ENCODE results near the gene EGFL7.
"Not testable (repeated sequence)": the region's sequence is repeated elsewhere in the genome, so short reads cannot be mapped to it uniquely, and the experiment has no call there.

EGFL7 gene

GRCh38 chr9:136631038-136632000 lies 31.4 kb upstream of the EGFL7 start:
- peak; percentile 72 to 80 (median 75) for TF ChIP-seq CTCF (IDR thresholded peaks at IDR 0.05; ENCODE audit: unreplicated experiment in 3 of 3)
- Mint-ChIP-seq H3K36me3 (ENCODE audit: low read depth) (no peaks in the 10 kb centered on the region), H3K4me1 (peaks cover 16% of the 10 kb centered on the region), H3K9me3 (no peaks in the 10 kb centered on the region), H3K27me3 (ENCODE audit: low read depth) (peaks cover 12% of the 10 kb centered on the region), H3K27ac (no peak overlapping the region), H3K4me3 (no peak overlapping the region)

GRCh38 chr9:136632072-136632471 lies 30.6 kb upstream of the EGFL7 start:
- not testable (repeated sequence) for H3K36me3 Mint-ChIP-seq (ENCODE audit: low read depth); H3K9me3 Mint-ChIP-seq; H3K27ac Mint-ChIP-seq; H3K4me3 Mint-ChIP-seq
- Mint-ChIP-seq H3K4me1 (peaks cover 16% of the 10 kb centered on the region), H3K27me3 (ENCODE audit: low read depth) (peaks cover 12% of the 10 kb centered on the region)

- H3K9me3 Mint-ChIP-seq; H3K27me3 Mint-ChIP-seq (ENCODE audit: low read depth); H3K4me3 Mint-ChIP-seq; H3K36me3 Mint-ChIP-seq (ENCODE audit: low read depth); H3K27ac Mint-ChIP-seq: not testable (repeated sequence)
- H3K4me1 Mint-ChIP-seq = peaks cover 12% of the 10 kb centered on the region
Observed at GRCh38 chr9:136632491-136633106, 30.1 kb upstream of the EGFL7 start.

DNA sequence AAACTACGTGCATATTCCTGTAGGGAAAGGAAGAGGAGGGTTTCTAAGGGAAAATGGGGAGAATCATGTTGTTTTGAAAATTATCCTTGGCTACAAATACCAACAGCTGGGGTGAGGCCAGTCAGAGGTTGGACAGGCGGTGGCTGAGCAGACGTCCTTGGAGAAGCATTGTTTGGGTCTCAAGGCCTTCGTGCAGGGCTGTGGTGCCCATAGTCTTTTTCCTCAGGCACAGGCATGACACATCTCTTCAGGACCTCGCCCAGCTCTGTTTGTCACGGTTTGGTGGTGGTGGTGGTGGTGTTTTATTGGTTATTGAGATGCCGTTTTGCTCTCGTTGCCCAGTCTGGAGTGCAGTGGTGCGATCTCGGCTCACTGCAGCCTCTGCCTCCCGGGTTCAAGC lies 27.8 kb upstream of the EGFL7 start:
- Mint-ChIP-seq H3K9me3 (no peaks in the 10 kb centered on the region), H3K4me1 (peaks cover 5% of the 10 kb centered on the region), H3K4me3 (no peak overlapping the region), H3K27me3 (ENCODE audit: low read depth) (peaks cover 6% of the 10 kb centered on the region), H3K27ac (peak overlapping the region in 1 of 3 experiments; percentile 4), H3K36me3 (ENCODE audit: low read depth) (no peaks in the 10 kb centered on the region)
- no peak for TF ChIP-seq CTCF (IDR thresholded peaks at IDR 0.05; ENCODE audit: unreplicated experiment in 3 of 3)

- Mint-ChIP-seq H3K4me3 (no peak overlapping the region), H3K9me3 (no peaks in the 10 kb centered on the region), H3K36me3 (ENCODE audit: low read depth) (no peaks in the 10 kb centered on the region), H3K27ac (peak overlapping the region; percentile 30 to 72 (median 49)), H3K4me1 (peaks cover 15% of the 10 kb centered on the region), H3K27me3 (ENCODE audit: low read depth) (peaks cover 15% of the 10 kb centered on the region)
- TF ChIP-seq CTCF (IDR thresholded peaks at IDR 0.05; ENCODE audit: unreplicated experiment in 3 of 3) = no peak
Observed at GRCh38 chr9:136640171-136641111, 22.3 kb upstream of the EGFL7 start.

DNA sequence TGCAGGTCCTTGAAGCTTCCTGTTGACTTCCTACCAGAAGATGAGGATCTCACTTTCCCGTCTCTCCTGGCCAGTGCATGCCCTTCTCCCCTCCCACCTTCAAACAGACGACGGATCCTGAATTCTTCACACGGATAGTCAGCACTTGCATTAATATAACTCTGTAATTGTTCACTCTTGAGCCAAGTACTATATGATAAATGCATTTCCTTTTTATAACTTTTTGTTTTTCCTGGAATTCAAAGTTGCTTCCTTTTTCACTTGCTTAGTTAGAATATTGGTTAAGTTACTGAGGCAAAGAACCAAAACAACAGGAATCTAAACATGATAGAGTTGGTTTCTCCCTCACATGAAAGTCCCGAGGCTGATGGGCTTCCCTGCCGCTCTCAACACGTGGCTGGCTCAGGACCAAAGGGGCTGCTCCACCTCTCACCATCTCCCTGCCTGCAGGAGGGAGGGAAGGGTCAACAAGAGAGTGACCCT lies 20.2 kb upstream of the EGFL7 start:
- Mint-ChIP-seq H3K27me3 (ENCODE audit: low read depth) (peaks cover 15% of the 10 kb centered on the region), H3K9me3 (no peaks in the 10 kb centered on the region), H3K4me3 (no peak overlapping the region), H3K36me3 (ENCODE audit: low read depth) (no peaks in the 10 kb centered on the region), H3K27ac (peak overlapping the region in 2 of 3 experiments; percentile 36 to 37), H3K4me1 (peaks cover 15% of the 10 kb centered on the region)
- TF ChIP-seq CTCF (IDR thresholded peaks at IDR 0.05; ENCODE audit: unreplicated experiment in 3 of 3) = no peak

Measured in nephron (organoid).